Smooth muscle cell of the coronary artery (primary cell): Measurements from ENCODE around the gene CLEC3A. TPM values are rescaled to one million over a fixed set of nuclear protein-coding genes. Genes with fewer than 3 reads are reported as not detected.

Experiments
- total RNA-seq: library from RNA; depleted of rRNA; stranded (reverse); fragments of >200 nt; gene quantifications from 2 replicates; pipeline ENCODE4 v1.2.3, GENCODE V29; 2014; ENCODE audit warnings: low replicate concordance

The CLEC3A gene, protein sequence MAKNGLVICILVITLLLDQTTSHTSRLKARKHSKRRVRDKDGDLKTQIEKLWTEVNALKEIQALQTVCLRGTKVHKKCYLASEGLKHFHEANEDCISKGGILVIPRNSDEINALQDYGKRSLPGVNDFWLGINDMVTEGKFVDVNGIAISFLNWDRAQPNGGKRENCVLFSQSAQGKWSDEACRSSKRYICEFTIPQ
- not detected in 2 replicates for total RNA-seq

GRCh38 chr16:78022347-78023060 is at the start of gene CLEC3A:
TSS of gene CLEC3A (plus strand) at chr16:78022548. CDS start at chr16:78022627, 79 bp downstream.

Other genes starting within 250 kb of the CLEC3A start
- gene VAT1L, start 234.0 kb upstream of the CLEC3A start, total RNA-seq: 0.08 and 2.0 TPM in 2 replicates
- gene WWOX, start 77.1 kb downstream of the CLEC3A start, total RNA-seq: 8.3 and 20.8 TPM in 2 replicates